ENCODE measurements around the gene ZNF266. TPM values are rescaled to one million over a fixed set of nuclear protein-coding genes. Genes with fewer than 3 reads are reported as not detected.

ZNF266 gene
- polyA plus RNA-seq, 1 donor (not counting 4 experiments of a cell fraction or from before 2014, with no cell fraction given): 7.7 TPM

DNA sequence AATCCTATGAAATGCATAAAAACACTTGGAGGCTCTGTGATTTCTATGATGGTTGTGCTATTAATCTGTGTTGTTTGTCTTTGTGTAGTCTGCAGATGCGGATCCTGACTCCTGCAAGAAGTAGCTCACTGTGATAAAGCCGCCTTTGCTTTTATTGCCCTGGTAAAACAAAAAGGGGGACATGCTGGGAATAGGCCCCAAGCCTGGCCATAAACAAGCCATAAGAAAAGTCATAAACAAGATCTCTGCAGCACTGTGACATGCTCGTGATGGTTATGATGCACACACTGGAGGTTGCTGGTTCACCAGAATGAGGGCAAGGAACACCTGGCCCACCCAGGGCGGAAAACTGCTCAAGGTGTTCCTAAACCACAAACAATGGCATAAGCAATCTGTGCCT is 26.6 kb upstream of the ZNF266 start:
- Histone ChIP-seq H3K9me3 (ENCODE audit: control insufficient read depth, low read depth, low read length) (no peaks in the 10 kb centered on the region), H2AFZ (ENCODE audit: control insufficient read depth, low read length) (no peak overlapping the region), H3K36me3 (ENCODE audit: control insufficient read depth in 2 of 2, extremely low read depth in 1 of 2, insufficient read depth in 2 of 2, low read length in 2 of 2) (no peaks in the 10 kb centered on the region), H3K9me1 (ENCODE audit: control insufficient read depth, extremely low read depth, insufficient read depth, low read length) (no peaks in the 10 kb centered on the region), H3K4me1 (ENCODE audit: control insufficient read depth, extremely low read depth, insufficient read depth, low read length) (no peaks in the 10 kb centered on the region), H3K4me3 (ENCODE audit: control insufficient read depth in 2 of 3, extremely low read depth in 1 of 3, insufficient read depth in 2 of 3, low read depth in 1 of 3, low read length in 3 of 3) (no peak overlapping the region), H3K4me2 (ENCODE audit: control insufficient read depth, extremely low read depth, insufficient read depth, low read depth, low read length) (no peak overlapping the region), H3K27ac (ENCODE audit: control insufficient read depth, insufficient read depth, low read length) (no peak overlapping the region), H3K79me2 (ENCODE audit: control insufficient read depth, insufficient read depth, low read length) (no peaks in the 10 kb centered on the region), H3K27me3 (ENCODE audit: control insufficient read depth, extremely low read depth, insufficient read depth, low read length) (no peaks in the 10 kb centered on the region), H3K9ac (ENCODE audit: control insufficient read depth, extremely low read depth, insufficient read depth, low read length) (no peak overlapping the region), H4K20me1 (ENCODE audit: control insufficient read depth, extremely low read depth, insufficient read depth, low read length) (no peaks in the 10 kb centered on the region)
- dilution Hi-C loops (cut with MboI; ENCODE audit: extremely low pct_ligation_motif_present, low sequenced_read_pairs): no loop called here
- TF ChIP-seq EZH2 (IDR thresholded peaks at IDR 0.05; ENCODE audit: low read length) (no peak), CTCF (optimal IDR thresholded peaks at IDR 0.05 in 1 of 3, IDR thresholded peaks at IDR 0.05 in 1 of 3, conservative IDR thresholded peaks at IDR 0.05 in 1 of 3; ENCODE audit: extremely low read depth in 1 of 3, insufficient read depth in 2 of 3, low read length in 3 of 3) (no peak)
- FAIRE-seq (no peak), DNase-seq (ENCODE audit: low read depth, low spot score) (no peak)

GRCh38 chr19:9456018-9456689 is 20.8 kb upstream of the ZNF266 start:
- no peaks in the 10 kb centered on the region for H3K79me2 ChIP-seq (ENCODE audit: control insufficient read depth, insufficient read depth, low read length)
- H3K9me1 ChIP-seq (ENCODE audit: control insufficient read depth, extremely low read depth, insufficient read depth, low read length): no peaks in the 10 kb centered on the region
- no peak overlapping the region for H2AFZ ChIP-seq (ENCODE audit: control insufficient read depth, low read length)
- no peak overlapping the region for H3K4me2 ChIP-seq (ENCODE audit: control insufficient read depth, extremely low read depth, insufficient read depth, low read depth, low read length)
- dilution Hi-C loops (cut with MboI; ENCODE audit: extremely low pct_ligation_motif_present, low sequenced_read_pairs): no loop called here
- DNase-seq (ENCODE audit: low read depth, low spot score) (no peak), FAIRE-seq (no peak)
- H3K9ac ChIP-seq (ENCODE audit: control insufficient read depth, extremely low read depth, insufficient read depth, low read length): no peak overlapping the region
- no peaks in the 10 kb centered on the region for H4K20me1 ChIP-seq (ENCODE audit: control insufficient read depth, extremely low read depth, insufficient read depth, low read length)
- no peaks in the 10 kb centered on the region for H3K36me3 ChIP-seq (ENCODE audit: control insufficient read depth in 2 of 2, extremely low read depth in 1 of 2, insufficient read depth in 2 of 2, low read length in 2 of 2)
- TF ChIP-seq CTCF (optimal IDR thresholded peaks at IDR 0.05 in 1 of 3, IDR thresholded peaks at IDR 0.05 in 1 of 3, conservative IDR thresholded peaks at IDR 0.05 in 1 of 3; ENCODE audit: extremely low read depth in 1 of 3, insufficient read depth in 2 of 3, low read length in 3 of 3) (no peak), EZH2 (IDR thresholded peaks at IDR 0.05; ENCODE audit: low read length) (no peak)
- H3K27me3 ChIP-seq (ENCODE audit: control insufficient read depth, extremely low read depth, insufficient read depth, low read length): no peaks in the 10 kb centered on the region
- H3K27ac ChIP-seq (ENCODE audit: control insufficient read depth, insufficient read depth, low read length): no peak overlapping the region
- H3K9me3 ChIP-seq (ENCODE audit: control insufficient read depth, low read depth, low read length): peaks cover 2% of the 10 kb centered on the region
- no peak overlapping the region for H3K4me3 ChIP-seq (ENCODE audit: control insufficient read depth in 2 of 3, extremely low read depth in 1 of 3, insufficient read depth in 2 of 3, low read depth in 1 of 3, low read length in 3 of 3)
- H3K4me1 ChIP-seq (ENCODE audit: control insufficient read depth, extremely low read depth, insufficient read depth, low read length): no peaks in the 10 kb centered on the region
